OCI-LY7 (cell line): ENCODE results near the gene CCDC134. TPM values are rescaled to one million over a fixed set of nuclear protein-coding genes. Genes with fewer than 3 reads are reported as not detected.

ENCODE experiments used
- BruUV-seq: library from RNA; stranded (reverse); fragments of 400-500 nt; replicated peaks from 2 replicates; lab custom pipeline; 2021; lab: Mats Ljungman, UMichigan
- CTCF ChIA-PET: fragments of 300-600 bp; sonication (Branson Sonifier 250); formaldehyde crosslinking; loops from one replicate; lab custom pipeline; 2022; ENCODE audit warnings: antibody characterized with exemption; ENCODE audit not compliant: unreplicated experiment; lab: Charles Lee
- POLR2A ChIA-PET: fragments of 300-600 bp; sonication (Branson Sonifier 250); formaldehyde crosslinking; loops from one replicate; lab custom pipeline; 2022; ENCODE audit warnings: antibody characterized with exemption; lab: Charles Lee
- DNase-seq: peaks from one replicate; pipeline ENCODE4 v3.0.0-alpha.2; 2015; ENCODE audit warnings: low spot score
- H2AFZ ChIP-seq: fragments of 200-600 bp; sonication (generic), shearing (Covaris generic); 2 replicates; pipeline ENCODE4 v1.6.1; 2014; ENCODE audit warnings: mild to moderate bottlenecking, antibody characterized with exemption, low read length, moderate library complexity
- H3K27ac ChIP-seq: fragments of 200-600 bp; sonication (generic); 2 replicates; pipeline ENCODE4 v1.5.1; 2014; ENCODE audit warnings: mixed run types, low read depth, mild to moderate bottlenecking, moderate library complexity, low read length, inconsistent platforms; ENCODE audit not compliant: poor library complexity, severe bottlenecking
- H3K36me3 ChIP-seq: fragments of 200-600 bp; sonication (generic); 2 replicates; pipeline ENCODE4 v1.6.1; 2014; ENCODE audit warnings: mild to moderate bottlenecking, antibody characterized with exemption, low read length, moderate library complexity, mixed read lengths; ENCODE audit not compliant: insufficient read depth
- H3K4me1 ChIP-seq: fragments of 200-600 bp; sonication (generic); 2 replicates; pipeline ENCODE4 v1.5.1; 2014; ENCODE audit warnings: mild to moderate bottlenecking, low read length; ENCODE audit not compliant: insufficient read depth, poor library complexity, severe bottlenecking
- H3K4me2 ChIP-seq: fragments of 200-600 bp; sonication (generic); 2 replicates; pipeline ENCODE4 v1.6.1; 2014; ENCODE audit warnings: mild to moderate bottlenecking, low read length
- H3K4me3 ChIP-seq: fragments of 200-600 bp; sonication (generic); 2 replicates; pipeline ENCODE4 v1.5.1; 2014; ENCODE audit warnings: mild to moderate bottlenecking, low read depth, low read length; ENCODE audit not compliant: poor library complexity, severe bottlenecking
- H3K79me2 ChIP-seq: fragments of 200-600 bp; sonication (generic); 2 replicates; pipeline ENCODE4 v1.6.1; 2016; ENCODE audit warnings: low read depth, mild to moderate bottlenecking, low read length, moderate library complexity, mixed read lengths; ENCODE audit not compliant: insufficient read depth
- H3K9me2 ChIP-seq: fragments of 200-600 bp; sonication (generic); 2 replicates; pipeline ENCODE4 v1.6.1; 2016; ENCODE audit warnings: mild to moderate bottlenecking, low read length, mixed read lengths; ENCODE audit not compliant: insufficient read depth
- H3K9me3 ChIP-seq: fragments of 200-600 bp; sonication (generic); 2 replicates; pipeline ENCODE4 v1.6.1; 2014; ENCODE audit warnings: mild to moderate bottlenecking, mixed run types, low read length, mixed read lengths
- H4K20me1 ChIP-seq: fragments of 200-600 bp; sonication (generic); 2 replicates; pipeline ENCODE4 v1.6.1; 2014; ENCODE audit warnings: mild to moderate bottlenecking, antibody characterized with exemption, low read length, moderate library complexity, mixed read lengths; ENCODE audit not compliant: insufficient read depth
- CTCF ChIP-seq: fragments of 200-600 bp; sonication (generic); conservative IDR thresholded peaks from 2 replicates; pipeline ENCODE4 v1.5.1; 2014; ENCODE audit warnings: mild to moderate bottlenecking, antibody characterized with exemption, low read length, moderate library complexity, mixed read lengths
- EZH2phosphoT487 ChIP-seq: fragments of 200-600 bp; sonication (generic); IDR thresholded peaks from 2 replicates; pipeline ENCODE4 v1.6.1; 2018; ENCODE audit warnings: low read depth, borderline replicate concordance, mild to moderate bottlenecking, mixed run types, antibody characterized with exemption, low read length, moderate library complexity, mixed read lengths
- intact Hi-C: fragments of 100-400 bp; cut with micrococcal nuclease; formaldehyde crosslinking; loops from one replicate; pipeline ENCODE4 v1.10.0; 2022; ENCODE audit not compliant: unreplicated experiment
- total RNA-seq, 2 experiments: library from RNA; depleted of rRNA in 1 of 2; stranded (reverse); fragments of >200 nt in 1 of 2; shearing (Covaris generic) in 1 of 2; gene quantifications; 2 replicates each; pipeline ENCODE4 v1.2.3, GENCODE V29; 2014 to 2022

Gene CCDC134
- total RNA-seq, 2 experiments from 2014 or later: 17.3 to 23.8 TPM

- TF ChIP-seq CTCF (no peak), EZH2phosphoT487 (no peak)
- POLR2A ChIA-PET: no interaction called here
- no TSS peak for BruUV-seq
These were observed 18.8 kb downstream of the CCDC134 start for GRCh38 chr22:41819257-41819656.

GRCh38 chr22:41820447-41820846, 20.0 kb downstream of the CCDC134 start:
- Histone ChIP-seq H3K36me3 (peaks cover 22% of the 10 kb centered on the region; the same call in 1 of the 2 replicates), H3K9me2 (no peaks in the 10 kb centered on the region), H3K27ac (no peak overlapping the region), H3K4me2 (no peak overlapping the region), H3K79me2 (no peaks in the 10 kb centered on the region), H4K20me1 (no peaks in the 10 kb centered on the region), H3K4me1 (no peaks in the 10 kb centered on the region), H3K4me3 (no peak overlapping the region), H3K9me3 (no peaks in the 10 kb centered on the region), H2AFZ (no peak overlapping the region)
- DNase-seq: no peak
- TF ChIP-seq EZH2phosphoT487 (no peak), CTCF (no peak)
- ChIA-PET CTCF (no interaction called here), POLR2A (no interaction called here)
- intact Hi-C loops: loop anchor here (5.0 kb wide), 2 partner anchors 107 to 123 kb away; partner anchors contain the start of genes MEI1 and TNFRSF13C
- no TSS peak for BruUV-seq

More at GRCh38 chr22:41819257-41819656, 18.8 kb downstream of the CCDC134 start:
- Histone ChIP-seq H3K27ac (no peak overlapping the region), H3K79me2 (no peaks in the 10 kb centered on the region), H3K9me3 (no peaks in the 10 kb centered on the region), H4K20me1 (no peaks in the 10 kb centered on the region), H3K36me3 (peaks cover 18% of the 10 kb centered on the region; the same call in 1 of the 2 replicates), H3K4me2 (no peak overlapping the region), H2AFZ (no peak overlapping the region), H3K4me3 (no peak overlapping the region), H3K9me2 (no peaks in the 10 kb centered on the region), H3K4me1 (no peaks in the 10 kb centered on the region)
- no peak for DNase-seq
- CTCF ChIA-PET: no interaction called here
- intact Hi-C loops: no loop called here

GRCh38 chr22:41821471-41822316, 21.2 kb downstream of the CCDC134 start:
- Histone ChIP-seq H3K4me2 (no peak overlapping the region), H2AFZ (no peak overlapping the region), H3K27ac (no peak overlapping the region), H4K20me1 (no peaks in the 10 kb centered on the region), H3K4me3 (no peak overlapping the region), H3K9me3 (no peaks in the 10 kb centered on the region), H3K9me2 (no peaks in the 10 kb centered on the region), H3K79me2 (no peaks in the 10 kb centered on the region), H3K4me1 (no peaks in the 10 kb centered on the region), H3K36me3 (peaks cover 19% of the 10 kb centered on the region)
- POLR2A ChIA-PET: no interaction called here
- TF ChIP-seq EZH2phosphoT487: no peak
- TF ChIP-seq CTCF: no peak
- CTCF ChIA-PET: no interaction called here
- no peak for DNase-seq
- BruUV-seq: no TSS peak
- intact Hi-C loops: loop anchor here (2.0 to 5.0 kb wide), 4 partner anchors 106 to 135 kb away; partner anchors contain the start of genes MEI1 and TNFRSF13C
